Endothelial cell of umbilical vein (primary cell): Measurements from ENCODE around the gene APBA3. TPM values are rescaled to one million over a fixed set of nuclear protein-coding genes. Genes with fewer than 3 reads are reported as not detected.

ENCODE experiments used
- BruUV-seq: library from RNA; stranded (reverse); fragments of 400-500 nt; replicated peaks from 2 replicates; lab custom pipeline; 2021; lab: Mats Ljungman, UMichigan
- CTCF ChIA-PET: fragments of 300-600, 350-600 bp; sonication (Branson Sonifier 250); formaldehyde crosslinking; loops from one replicate; lab custom pipeline; 2021; ENCODE audit warnings: antibody characterized with exemption, inconsistent platforms; lab: Charles Lee
- POLR2A ChIA-PET: fragments of 300-600, 350-600 bp; sonication (Branson Sonifier 250); formaldehyde crosslinking; loops from one replicate; lab custom pipeline; 2021; ENCODE audit warnings: antibody characterized with exemption, inconsistent platforms; lab: Charles Lee
- DNase-seq: peaks from one replicate; pipeline ENCODE4 v3.0.0-alpha.2; 2011; ENCODE audit warnings: low read depth, low spot score
- FAIRE-seq: peaks from 2 replicates; lab custom pipeline; 2011; peaks lifted over from hg19 to GRCh38; lab: Jason Lieb, UNC
- H2AFZ ChIP-seq: 2 replicates; pipeline ENCODE4 v1.6.0; 2012; ENCODE audit warnings: low read depth, low read length, control low read depth, inconsistent platforms
- H3K27ac ChIP-seq: 2 replicates; pipeline ENCODE4 v1.5.1; 2011; ENCODE audit warnings: low read depth, mild to moderate bottlenecking, control low read depth, low read length, moderate library complexity; ENCODE audit not compliant: insufficient read depth
- H3K27me3 ChIP-seq, 2 experiments: 2 replicates each; pipeline versions ENCODE4 v1.6.0 to v1.6.1; 2011; ENCODE audit warnings: low read length in 2 of 2, mixed read lengths in 1 of 2; ENCODE audit not compliant: control insufficient read depth in 2 of 2, insufficient read depth in 2 of 2
- H3K36me3 ChIP-seq, 2 experiments: 2 replicates in 1 of 2; 3 replicates in 1 of 2; pipeline ENCODE4 v1.5.1; 2011; ENCODE audit warnings: low read length in 2 of 2, mild to moderate bottlenecking in 1 of 2, moderate library complexity in 1 of 2; ENCODE audit not compliant: control insufficient read depth in 2 of 2, insufficient read depth in 2 of 2; ENCODE audit errors: extremely low read depth in 1 of 2
- H3K4me1 ChIP-seq: 3 replicates; pipeline ENCODE4 v1.5.1; 2011; ENCODE audit warnings: mild to moderate bottlenecking, low read length; ENCODE audit not compliant: control insufficient read depth, insufficient read depth; ENCODE audit errors: extremely low read depth
- H3K4me2 ChIP-seq: 2 replicates; pipeline ENCODE4 v1.6.1; 2011; ENCODE audit warnings: low read length, control low read depth, mixed read lengths; ENCODE audit not compliant: insufficient read depth
- H3K4me3 ChIP-seq, 3 experiments: fragments of 200-600 bp in 1 of 3; sonication (generic), shearing (Covaris generic) in 1 of 3; replicated peaks in 1 of 3; 2 replicates each; pipeline ENCODE4 v1.5.1; 2011 to 2016; ENCODE audit warnings: control low read depth in 3 of 3, low read length in 3 of 3, mild to moderate bottlenecking in 2 of 3, inconsistent platforms in 1 of 3, low read depth in 1 of 3, moderate library complexity in 1 of 3; ENCODE audit not compliant: insufficient read depth in 1 of 3
- H3K79me2 ChIP-seq: 2 replicates; pipeline ENCODE4 v1.6.0; 2012; ENCODE audit warnings: low read length, inconsistent platforms; ENCODE audit not compliant: control insufficient read depth, insufficient read depth
- H3K9ac ChIP-seq: replicated peaks from 2 replicates; pipeline ENCODE3; 2011; ENCODE audit warnings: low read length, control low read depth; ENCODE audit not compliant: insufficient read depth; ENCODE audit errors: extremely low read depth
- H3K9me1 ChIP-seq: replicated peaks from 3 replicates; pipeline ENCODE4 v1.6.0; 2011; ENCODE audit warnings: mild to moderate bottlenecking, low read length; ENCODE audit not compliant: control insufficient read depth, insufficient read depth; ENCODE audit errors: extremely low read depth
- H3K9me3 ChIP-seq: replicated peaks from 2 replicates; pipeline ENCODE4 v1.5.1; 2012; ENCODE audit warnings: low read length, inconsistent platforms; ENCODE audit not compliant: control insufficient read depth, insufficient read depth
- H4K20me1 ChIP-seq: replicated peaks from 2 replicates; pipeline ENCODE3; 2011; ENCODE audit warnings: mild to moderate bottlenecking, low read length; ENCODE audit not compliant: control insufficient read depth, insufficient read depth; ENCODE audit errors: extremely low read depth
- CTCF ChIP-seq, 2 donors: IDR thresholded peaks; 1 replicate in 1 of 2; 2 replicates in 1 of 2; pipeline ENCODE4 v1.5.1; 2011; ENCODE audit warnings: low read length in 2 of 2, mild to moderate bottlenecking in 2 of 2, moderate library complexity in 2 of 2, control low read depth in 1 of 2, inconsistent platforms in 1 of 2, low read depth in 1 of 2; ENCODE audit not compliant: insufficient read depth in 1 of 2; ENCODE audit errors: extremely low read depth in 1 of 2
- EZH2 ChIP-seq: IDR thresholded peaks from 2 replicates; pipeline ENCODE4 v1.6.1; 2012; ENCODE audit warnings: borderline replicate concordance, low read depth, mild to moderate bottlenecking, moderate library complexity, low read length, inconsistent platforms; ENCODE audit not compliant: severe bottlenecking
- FOS ChIP-seq: IDR thresholded peaks from 2 replicates; pipeline ENCODE4 v1.6.1; 2011; ENCODE audit warnings: mild to moderate bottlenecking, low read length, moderate library complexity, borderline replicate concordance; ENCODE audit not compliant: insufficient read depth
- GATA2 ChIP-seq: IDR thresholded peaks from 2 replicates; pipeline ENCODE4 v1.7.0; 2011; ENCODE audit warnings: low read depth, mild to moderate bottlenecking, moderate library complexity, mixed read lengths, low read length; ENCODE audit not compliant: insufficient read length, insufficient read depth
- JUN ChIP-seq: IDR thresholded peaks from 2 replicates; pipeline ENCODE4 v1.6.1; 2011; ENCODE audit warnings: borderline replicate concordance, low read depth; ENCODE audit not compliant: insufficient read length, insufficient read depth
- MAX ChIP-seq: IDR thresholded peaks from 2 replicates; pipeline ENCODE4 v1.6.1; 2011; ENCODE audit not compliant: insufficient read depth, insufficient read length
- MYC ChIP-seq: IDR thresholded peaks from one replicate; pipeline ENCODE4 v1.6.1; 2011; ENCODE audit warnings: mild to moderate bottlenecking, low read depth, low read length
- POLR2A ChIP-seq: IDR thresholded peaks from 2 replicates; pipeline ENCODE4 v1.6.1; 2012; ENCODE audit warnings: low read depth, mild to moderate bottlenecking, control low read depth, low read length
- POLR2AphosphoS5 ChIP-seq: IDR thresholded peaks from 2 replicates; pipeline ENCODE4 v1.6.1; 2012; ENCODE audit warnings: low read depth, mild to moderate bottlenecking, control low read depth, low read length, moderate library complexity; ENCODE audit not compliant: insufficient read depth
- dilution Hi-C: fragments of 300-500 bp; cut with MboI; formaldehyde crosslinking; loops from one replicate; pipeline ENCODE4 v1.15.0; 2019; ENCODE audit warnings: low sequenced_read_pairs; ENCODE audit not compliant: extremely low pct_ligation_motif_present
- intact Hi-C: fragments of 100-400 bp; cut with micrococcal nuclease; formaldehyde crosslinking; loops from one replicate; pipeline ENCODE4 v1.10.0; 2022
- polyA plus RNA-seq, 4 experiments: library from polyadenylated mRNA; depleted of rRNA in 3 of 4; stranded (reverse) in 3 of 4; unstranded in 1 of 4; fragments of >200 nt; gene quantifications; 2 replicates each; pipeline versions ENCODE4 v1.2.1 to v1.2.3, GENCODE V29; 2011 to 2012; ENCODE audit warnings: missing spikeins in 1 of 4
- total RNA-seq: library from RNA; stranded (reverse); gene quantifications from 2 replicates; pipeline ENCODE4 v1.2.3, GENCODE V29; 2021

Gene APBA3
- total and polyA plus RNA-seq, 2 donors (not counting 3 experiments of a cell fraction or from before 2014, with no cell fraction given) = 23.4 to 25.1 TPM

- H2AFZ ChIP-seq = no peak overlapping the region
- ChIA-PET CTCF (interaction anchor here (1.0 kb wide), 1 partner anchor 102 kb away, joined by 4 read pairs; no protein-coding TSS in a partner anchor), POLR2A (no interaction called here)
- BruUV-seq = no TSS peak
- H4K20me1 ChIP-seq = no peaks in the 10 kb centered on the region
- H3K27ac ChIP-seq = no peak overlapping the region
- no peak overlapping the region for H3K4me2 ChIP-seq
- H3K4me1 ChIP-seq = no peaks in the 10 kb centered on the region
- dilution Hi-C loops = no loop called here
- H3K79me2 ChIP-seq = no peaks in the 10 kb centered on the region
- FAIRE-seq (no peak), DNase-seq (no peak)
- peaks cover 16 to 27% of the 10 kb centered on the region in 2 experiments for H3K27me3 ChIP-seq
- no peak overlapping the region for H3K9ac ChIP-seq
- TF ChIP-seq EZH2 (no peak), POLR2A (no peak), FOS (no peak), MAX (no peak), JUN (no peak), CTCF (IDR thresholded peaks at IDR 0.05; ENCODE audit: extremely low read depth in 1 of 2, insufficient read depth in 1 of 2, low read depth in 1 of 2, low read length in 2 of 2) (no peak), GATA2 (no peak), MYC (no peak), POLR2AphosphoS5 (no peak)
- no peaks in the 10 kb centered on the region for H3K36me3 ChIP-seq
- no peaks in the 10 kb centered on the region for H3K9me3 ChIP-seq
- no peak overlapping the region for H3K4me3 ChIP-seq
- intact Hi-C loops = no loop called here
- no peaks in the 10 kb centered on the region for H3K9me1 ChIP-seq
Observed at GRCh38 chr19:3719868-3720267, 41.6 kb downstream of the APBA3 start.
